Liver (tissue), 9 donors: ENCODE data around the gene SBF2. TPM values are rescaled to one million over a fixed set of nuclear protein-coding genes. Genes with fewer than 3 reads are reported as not detected.

Source experiments
- DNase-seq: peaks from one replicate; pipeline ENCODE4 v3.0.0-alpha.2; 2017; ENCODE audit warnings: low spot score
- H3K27ac ChIP-seq, 2 donors: one replicate each; pipeline ENCODE4 v1.7.0; 2013; ENCODE audit warnings: inconsistent platforms in 2 of 2, low read length in 2 of 2, control low read depth in 1 of 2, low read depth in 1 of 2, mild to moderate bottlenecking in 1 of 2
- H3K27me3 ChIP-seq, 4 donors: one replicate each; pipeline versions ENCODE4 v1.6.1 to v1.7.0; 2013; ENCODE audit warnings: low read length in 3 of 4, inconsistent platforms in 1 of 4, mild to moderate bottlenecking in 1 of 4, moderate library complexity in 1 of 4; ENCODE audit not compliant: control insufficient read depth in 4 of 4, insufficient read depth in 4 of 4
- H3K36me3 ChIP-seq, 4 donors: one replicate each; pipeline versions ENCODE4 v1.6.1 to v1.7.0; 2013; ENCODE audit warnings: low read length in 3 of 4, mild to moderate bottlenecking in 3 of 4, low read depth in 1 of 4, moderate library complexity in 1 of 4; ENCODE audit not compliant: control insufficient read depth in 4 of 4, insufficient read depth in 3 of 4
- H3K4me1 ChIP-seq, 4 donors: one replicate each; pipeline versions ENCODE4 v1.6.1 to v1.7.0; 2013; ENCODE audit warnings: low read length in 3 of 4, mild to moderate bottlenecking in 3 of 4, moderate library complexity in 1 of 4; ENCODE audit not compliant: control insufficient read depth in 4 of 4, insufficient read depth in 4 of 4
- H3K4me3 ChIP-seq, 3 donors: one replicate each; pipeline versions ENCODE4 v1.6.1 to v1.7.0; 2013; ENCODE audit warnings: low read length in 3 of 3, control low read depth in 1 of 3, low read depth in 1 of 3, mild to moderate bottlenecking in 1 of 3
- H3K9ac ChIP-seq, 2 donors: one replicate each; pipeline ENCODE4 v1.7.0; 2013; ENCODE audit warnings: low read length in 2 of 2, mild to moderate bottlenecking in 2 of 2, moderate library complexity in 2 of 2, control low read depth in 1 of 2, low read depth in 1 of 2
- H3K9me3 ChIP-seq, 4 donors: one replicate each; pipeline versions ENCODE4 v1.6.1 to v1.7.0; 2013; ENCODE audit warnings: low read length in 3 of 4; ENCODE audit not compliant: control insufficient read depth in 4 of 4
- ATF3 ChIP-seq: IDR thresholded peaks from 2 replicates; pipeline ENCODE4 v1.6.1; 2016; ENCODE audit warnings: antibody characterized with exemption
- EGR1 ChIP-seq, 2 donors: IDR thresholded peaks; 2 replicates each; pipeline ENCODE4 v1.6.1; 2016 to 2018; ENCODE audit warnings: antibody characterized with exemption in 2 of 2, low read depth in 2 of 2
- FOXA1 ChIP-seq: IDR thresholded peaks from 2 replicates; pipeline ENCODE4 v1.6.1; 2016; ENCODE audit warnings: antibody characterized with exemption
- FOXA2 ChIP-seq: IDR thresholded peaks from 2 replicates; pipeline ENCODE4 v1.6.1; 2016; ENCODE audit warnings: antibody characterized with exemption
- GABPA ChIP-seq, 2 donors: IDR thresholded peaks in 1 of 2; conservative IDR thresholded peaks in 1 of 2; 2 replicates each; pipeline ENCODE4 v1.6.1; 2016; ENCODE audit warnings: antibody characterized with exemption in 2 of 2, mild to moderate bottlenecking in 1 of 2, moderate library complexity in 1 of 2
- HNF4A ChIP-seq, 2 donors: conservative IDR thresholded peaks; 2 replicates each; pipeline ENCODE4 v1.6.1; 2016; ENCODE audit warnings: antibody characterized with exemption in 2 of 2, mild to moderate bottlenecking in 2 of 2
- HNF4G ChIP-seq: IDR thresholded peaks from 2 replicates; pipeline ENCODE4 v1.6.1; 2016; ENCODE audit warnings: antibody characterized with exemption
- JUND ChIP-seq, 2 donors: IDR thresholded peaks; 2 replicates each; pipeline ENCODE4 v1.6.1; 2016; ENCODE audit warnings: antibody characterized with exemption in 2 of 2
- MAX ChIP-seq: IDR thresholded peaks from 2 replicates; pipeline ENCODE4 v1.6.1; 2016; ENCODE audit warnings: antibody characterized with exemption
- NR2F2 ChIP-seq: IDR thresholded peaks from 2 replicates; pipeline ENCODE4 v1.6.1; 2016; ENCODE audit warnings: antibody characterized with exemption
- RAD21 ChIP-seq, 2 donors: IDR thresholded peaks; 2 replicates each; pipeline ENCODE4 v1.6.1; 2016; ENCODE audit warnings: antibody characterized with exemption in 2 of 2, mild to moderate bottlenecking in 2 of 2
- RXRA ChIP-seq, 2 donors: IDR thresholded peaks; 2 replicates each; pipeline ENCODE4 v1.6.1; 2017 to 2018; ENCODE audit warnings: antibody characterized with exemption in 2 of 2, mild to moderate bottlenecking in 1 of 2
- SP1 ChIP-seq: IDR thresholded peaks from 2 replicates; pipeline ENCODE4 v1.6.1; 2018; ENCODE audit warnings: antibody characterized with exemption, mild to moderate bottlenecking
- TAF1 ChIP-seq: conservative IDR thresholded peaks from 2 replicates; pipeline ENCODE4 v1.6.1; 2016; ENCODE audit warnings: antibody characterized with exemption, mild to moderate bottlenecking
- YY1 ChIP-seq: IDR thresholded peaks from 2 replicates; pipeline ENCODE4 v1.6.1; 2016; ENCODE audit warnings: antibody characterized with exemption, mild to moderate bottlenecking
- WGBS: extraction: QIAGEN DNeasy Blood & Tissue Kit; methylation state at CpG from one replicate; pipeline ENCODE4 v1.1.7; 2013; 5-methylcytosine and 5-hydroxymethylcytosine counted together
- polyA plus RNA-seq, 2 donors: library from polyadenylated mRNA; stranded (reverse) in 1 of 2; unstranded in 1 of 2; fragments of 200-250 nt in 1 of 2; fragments of >200 nt in 1 of 2; fragmentation: Nextera tagmentation in 1 of 2; extraction: Ambion mirVana in 1 of 2; gene quantifications; one replicate each; pipeline versions ENCODE4 v1.2.1 to v1.2.3, GENCODE V29; 2013 to 2015
- total RNA-seq, 2 donors: library from RNA; depleted of rRNA; stranded (reverse); fragments of >200 nt; gene quantifications; one replicate each; pipeline ENCODE4 v1.2.3, GENCODE V29; 2014
- TF ChIP-seq, protein P1 (sequence below): fragments of 150-350 bp; IDR thresholded peaks from 2 replicates; pipeline ENCODE4 v1.5.1; 2017; ENCODE audit warnings: improper control_type of control experiment, low read depth, low read length; ENCODE audit not compliant: missing input control
- TF ChIP-seq, protein P2 (sequence below): IDR thresholded peaks from 2 replicates; pipeline ENCODE4 v1.6.1; 2016; ENCODE audit warnings: antibody characterized with exemption, mild to moderate bottlenecking
- donor health status: healthy.
- donor health status: healthy.
- donor health status: healthy.
- donor health status: healthy.
- donor health status: healthy.

The SBF2 gene
- total and polyA plus RNA-seq, 4 donors, result 7.5 to 31.3 (median 14.7) TPM

DNA sequence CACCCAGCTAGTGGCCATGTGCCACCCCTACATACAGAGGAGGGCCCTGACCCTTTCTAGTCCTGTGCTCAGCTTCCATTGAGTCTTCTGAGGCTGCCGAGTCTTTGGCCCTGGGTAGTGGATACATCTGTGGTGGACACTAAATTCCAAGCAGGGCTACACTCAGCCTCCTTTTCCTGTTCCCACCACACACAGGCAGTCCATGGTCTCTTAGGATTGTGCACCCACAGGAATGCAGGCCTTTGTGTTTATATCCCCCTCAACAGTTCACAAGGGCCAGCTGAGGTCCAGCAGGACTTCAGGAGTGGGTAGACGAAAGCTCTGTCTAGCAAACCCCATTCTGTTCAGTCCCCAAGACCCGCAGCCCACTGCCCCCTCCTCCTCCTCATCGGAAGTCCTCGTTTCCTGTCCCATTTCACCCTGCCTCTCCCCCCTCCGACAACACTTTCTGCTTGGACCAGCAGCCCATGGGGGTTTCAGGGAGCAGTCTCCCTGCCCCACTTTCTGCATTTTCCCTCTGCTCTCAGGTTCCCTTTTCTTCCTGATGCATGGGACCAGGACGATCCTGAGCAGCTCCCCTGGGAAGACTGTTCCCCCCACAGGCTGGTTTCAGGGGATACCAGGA, 538.3 kb downstream of the SBF2 start:
- H3K9ac ChIP-seq, result no peak overlapping the region
- no peaks in the 10 kb centered on the region for H3K9me3 ChIP-seq
- H3K4me1 ChIP-seq, result peaks cover 0 to 12% (median 6%) of the 10 kb centered on the region in 4 donors
- 67% methylated on average over 7 of the region's 7 CpGs for WGBS
- H3K27ac ChIP-seq, result no peak overlapping the region
- DNase-seq, result no peak
- no peaks in the 10 kb centered on the region for H3K36me3 ChIP-seq
- TF ChIP-seq NR2F2, result no peak
- TF ChIP-seq RAD21 (IDR thresholded peaks at IDR 0.05), result no peak
- TF ChIP-seq RXRA (IDR thresholded peaks at IDR 0.05), result no peak
- TF ChIP-seq HNF4G, result no peak
- no peak overlapping the region for H3K4me3 ChIP-seq
- no peaks in the 10 kb centered on the region for H3K27me3 ChIP-seq

DNA sequence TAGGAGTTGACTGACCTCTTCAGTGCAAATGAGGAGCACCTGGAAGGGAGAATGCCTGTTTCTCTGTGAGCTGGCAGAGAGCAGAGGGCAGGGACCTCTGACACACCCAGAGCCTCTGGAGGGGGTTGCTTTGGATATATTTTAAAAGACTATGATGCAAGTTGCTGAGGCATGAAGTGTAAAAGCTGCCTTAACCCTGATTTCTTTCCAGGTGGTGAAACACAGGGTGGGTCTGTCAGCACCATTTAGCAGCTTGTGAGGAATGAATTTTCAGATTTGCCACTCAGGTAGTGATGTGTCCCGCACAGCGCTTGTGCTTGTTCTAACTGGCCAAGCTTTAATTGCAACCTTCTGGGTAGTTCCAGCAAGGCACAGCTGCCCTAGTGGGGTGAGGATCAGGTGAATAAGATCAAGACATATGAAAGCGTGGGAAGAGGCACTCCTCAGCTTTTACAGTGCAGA, 540.0 kb downstream of the SBF2 start:
- peaks cover 0 to 7% (median 5%) of the 10 kb centered on the region in 4 donors for H3K4me1 ChIP-seq
- 96% methylated on average over 3 of the region's 3 CpGs for WGBS
- no peaks in the 10 kb centered on the region for H3K27me3 ChIP-seq
- H3K9ac ChIP-seq, result no peak overlapping the region
- no peak overlapping the region for H3K4me3 ChIP-seq
- no peak overlapping the region for H3K27ac ChIP-seq
- no peaks in the 10 kb centered on the region for H3K9me3 ChIP-seq
- no peaks in the 10 kb centered on the region for H3K36me3 ChIP-seq
- TF ChIP-seq FOXA2, result no peak
- TF ChIP-seq RAD21 (IDR thresholded peaks at IDR 0.05), result no peak
- no peak for TF ChIP-seq FOXA1
- no peak for TF ChIP-seq EGR1 (IDR thresholded peaks at IDR 0.05; ENCODE audit: low read depth in 2 of 2)
- no peak for TF ChIP-seq YY1
- TF ChIP-seq ATF3, result no peak
- no peak for TF ChIP-seq TAF1
- TF ChIP-seq SP1, result no peak
- no peak for TF ChIP-seq JUND (IDR thresholded peaks at IDR 0.05)
- no peak for TF ChIP-seq RXRA (IDR thresholded peaks at IDR 0.05)
- TF ChIP-seq GABPA (IDR thresholded peaks at IDR 0.05 in 1 of 2, conservative IDR thresholded peaks at IDR 0.05 in 1 of 2), result no peak
- TF ChIP-seq, protein P1, sequence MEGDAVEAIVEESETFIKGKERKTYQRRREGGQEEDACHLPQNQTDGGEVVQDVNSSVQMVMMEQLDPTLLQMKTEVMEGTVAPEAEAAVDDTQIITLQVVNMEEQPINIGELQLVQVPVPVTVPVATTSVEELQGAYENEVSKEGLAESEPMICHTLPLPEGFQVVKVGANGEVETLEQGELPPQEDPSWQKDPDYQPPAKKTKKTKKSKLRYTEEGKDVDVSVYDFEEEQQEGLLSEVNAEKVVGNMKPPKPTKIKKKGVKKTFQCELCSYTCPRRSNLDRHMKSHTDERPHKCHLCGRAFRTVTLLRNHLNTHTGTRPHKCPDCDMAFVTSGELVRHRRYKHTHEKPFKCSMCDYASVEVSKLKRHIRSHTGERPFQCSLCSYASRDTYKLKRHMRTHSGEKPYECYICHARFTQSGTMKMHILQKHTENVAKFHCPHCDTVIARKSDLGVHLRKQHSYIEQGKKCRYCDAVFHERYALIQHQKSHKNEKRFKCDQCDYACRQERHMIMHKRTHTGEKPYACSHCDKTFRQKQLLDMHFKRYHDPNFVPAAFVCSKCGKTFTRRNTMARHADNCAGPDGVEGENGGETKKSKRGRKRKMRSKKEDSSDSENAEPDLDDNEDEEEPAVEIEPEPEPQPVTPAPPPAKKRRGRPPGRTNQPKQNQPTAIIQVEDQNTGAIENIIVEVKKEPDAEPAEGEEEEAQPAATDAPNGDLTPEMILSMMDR, result no peak
- DNase-seq, result no peak

DNA sequence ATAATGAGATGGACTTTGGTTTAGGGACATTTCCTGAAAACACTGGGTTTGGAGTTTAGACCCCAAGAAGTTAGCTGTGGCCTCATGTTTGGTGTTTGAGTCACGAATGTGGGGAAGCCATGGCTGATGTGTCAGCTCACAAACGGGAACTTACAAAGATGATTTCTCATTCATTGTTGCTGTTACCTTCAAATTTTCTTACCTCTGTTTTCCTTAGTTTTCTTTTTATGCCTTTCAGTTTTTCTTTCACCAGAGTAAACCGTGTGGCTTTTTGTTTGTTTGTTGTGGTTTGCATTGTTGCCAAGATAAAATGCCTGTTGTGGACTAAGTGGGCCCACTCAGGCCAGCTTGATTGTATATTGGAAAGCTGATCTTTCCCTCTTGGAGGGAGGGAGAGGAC, 541.0 kb downstream of the SBF2 start:
- Histone ChIP-seq H3K27ac (no peak overlapping the region), H3K9ac (no peak overlapping the region), H3K36me3 (no peaks in the 10 kb centered on the region), H3K27me3 (no peaks in the 10 kb centered on the region), H3K9me3 (no peaks in the 10 kb centered on the region), H3K4me1 (peaks cover 0 to 4% (median 3%) of the 10 kb centered on the region in 4 donors), H3K4me3 (no peak overlapping the region)
- no peak for DNase-seq
- TF ChIP-seq HNF4A (conservative IDR thresholded peaks at IDR 0.05) (no peak), ATF3 (no peak), MAX (no peak), YY1 (no peak), TAF1 (no peak)
- TF ChIP-seq, protein P2, sequence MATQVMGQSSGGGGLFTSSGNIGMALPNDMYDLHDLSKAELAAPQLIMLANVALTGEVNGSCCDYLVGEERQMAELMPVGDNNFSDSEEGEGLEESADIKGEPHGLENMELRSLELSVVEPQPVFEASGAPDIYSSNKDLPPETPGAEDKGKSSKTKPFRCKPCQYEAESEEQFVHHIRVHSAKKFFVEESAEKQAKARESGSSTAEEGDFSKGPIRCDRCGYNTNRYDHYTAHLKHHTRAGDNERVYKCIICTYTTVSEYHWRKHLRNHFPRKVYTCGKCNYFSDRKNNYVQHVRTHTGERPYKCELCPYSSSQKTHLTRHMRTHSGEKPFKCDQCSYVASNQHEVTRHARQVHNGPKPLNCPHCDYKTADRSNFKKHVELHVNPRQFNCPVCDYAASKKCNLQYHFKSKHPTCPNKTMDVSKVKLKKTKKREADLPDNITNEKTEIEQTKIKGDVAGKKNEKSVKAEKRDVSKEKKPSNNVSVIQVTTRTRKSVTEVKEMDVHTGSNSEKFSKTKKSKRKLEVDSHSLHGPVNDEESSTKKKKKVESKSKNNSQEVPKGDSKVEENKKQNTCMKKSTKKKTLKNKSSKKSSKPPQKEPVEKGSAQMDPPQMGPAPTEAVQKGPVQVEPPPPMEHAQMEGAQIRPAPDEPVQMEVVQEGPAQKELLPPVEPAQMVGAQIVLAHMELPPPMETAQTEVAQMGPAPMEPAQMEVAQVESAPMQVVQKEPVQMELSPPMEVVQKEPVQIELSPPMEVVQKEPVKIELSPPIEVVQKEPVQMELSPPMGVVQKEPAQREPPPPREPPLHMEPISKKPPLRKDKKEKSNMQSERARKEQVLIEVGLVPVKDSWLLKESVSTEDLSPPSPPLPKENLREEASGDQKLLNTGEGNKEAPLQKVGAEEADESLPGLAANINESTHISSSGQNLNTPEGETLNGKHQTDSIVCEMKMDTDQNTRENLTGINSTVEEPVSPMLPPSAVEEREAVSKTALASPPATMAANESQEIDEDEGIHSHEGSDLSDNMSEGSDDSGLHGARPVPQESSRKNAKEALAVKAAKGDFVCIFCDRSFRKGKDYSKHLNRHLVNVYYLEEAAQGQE, result no peak
- TF ChIP-seq, protein P1, result no peak
- 76% methylated on average over 3 of the region's 3 CpGs for whole genome bisulfite sequencing
